Kasumi-1 (cell line): Measurements from ENCODE around the gene SPTBN1.
A peak's percentile ranks its signal among the peaks of the same experiment; 100 is the strongest.

Source experiments
- DNase-seq, 2 experiments: peaks; one replicate each; lab custom pipeline; 2025; lab: John Stamatoyannopoulos, UW

Gene SPTBN1

DNA sequence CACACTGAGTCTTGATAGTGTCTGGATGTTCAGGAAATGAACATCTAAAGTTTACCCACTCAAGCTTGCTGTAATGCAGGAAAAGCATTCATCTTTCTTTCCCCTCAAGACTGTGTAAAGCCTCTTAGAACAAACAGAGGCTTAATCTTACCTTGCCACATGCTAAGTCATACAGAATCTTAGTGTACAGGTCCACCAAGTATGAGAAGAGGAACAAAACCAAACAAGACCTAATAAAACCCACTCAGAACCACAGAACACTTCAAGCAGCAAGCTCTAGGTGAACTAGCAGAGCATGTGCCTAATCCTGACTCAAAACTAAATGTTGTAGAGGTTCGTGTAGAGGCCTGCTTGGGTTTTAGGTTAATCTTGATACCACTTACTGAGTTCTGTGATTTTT is 97.6 kb downstream of the SPTBN1 start:
- no peak for DNase-seq

GRCh38 chr2:54555318-54555837 is 99.3 kb downstream of the SPTBN1 start:
- DNase-seq, result no peak

- no peak for DNase-seq
Observed at GRCh38 chr2:54556621-54557121, 100.5 kb downstream of the SPTBN1 start.

GRCh38 chr2:54557211-54557600 is 101.1 kb downstream of the SPTBN1 start:
- no peak for DNase-seq

DNA sequence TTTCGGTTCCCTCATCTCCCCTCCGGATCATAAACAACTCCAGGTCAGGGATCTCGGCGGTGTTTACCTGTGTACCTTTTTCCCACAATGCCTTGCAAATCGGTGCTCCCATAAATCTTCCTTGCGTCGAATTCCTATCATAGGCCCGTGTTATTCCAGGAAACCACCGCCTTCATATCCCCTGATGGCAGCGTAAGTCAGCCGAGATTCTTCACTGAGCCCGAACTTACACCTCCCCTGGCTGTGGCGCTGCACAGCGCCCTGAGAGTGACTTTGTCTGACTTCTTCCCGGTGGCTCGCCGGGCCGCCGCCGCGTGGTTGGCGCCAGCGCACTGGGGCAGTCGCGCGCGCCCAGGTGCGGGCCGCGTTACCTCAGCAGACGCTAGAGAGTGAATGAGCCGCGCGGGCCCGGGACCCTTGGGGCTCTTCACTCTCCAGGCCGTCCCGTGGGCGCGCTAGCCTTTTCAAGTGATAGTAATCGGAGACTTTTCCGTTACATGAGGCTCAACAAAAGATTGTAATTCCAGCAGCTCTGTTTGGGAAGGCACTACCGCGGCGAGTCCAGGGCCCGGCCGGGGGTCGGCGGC is 101.6 kb downstream of the SPTBN1 start:
- DNase-seq, result peak; percentile 56 to 67

DNA sequence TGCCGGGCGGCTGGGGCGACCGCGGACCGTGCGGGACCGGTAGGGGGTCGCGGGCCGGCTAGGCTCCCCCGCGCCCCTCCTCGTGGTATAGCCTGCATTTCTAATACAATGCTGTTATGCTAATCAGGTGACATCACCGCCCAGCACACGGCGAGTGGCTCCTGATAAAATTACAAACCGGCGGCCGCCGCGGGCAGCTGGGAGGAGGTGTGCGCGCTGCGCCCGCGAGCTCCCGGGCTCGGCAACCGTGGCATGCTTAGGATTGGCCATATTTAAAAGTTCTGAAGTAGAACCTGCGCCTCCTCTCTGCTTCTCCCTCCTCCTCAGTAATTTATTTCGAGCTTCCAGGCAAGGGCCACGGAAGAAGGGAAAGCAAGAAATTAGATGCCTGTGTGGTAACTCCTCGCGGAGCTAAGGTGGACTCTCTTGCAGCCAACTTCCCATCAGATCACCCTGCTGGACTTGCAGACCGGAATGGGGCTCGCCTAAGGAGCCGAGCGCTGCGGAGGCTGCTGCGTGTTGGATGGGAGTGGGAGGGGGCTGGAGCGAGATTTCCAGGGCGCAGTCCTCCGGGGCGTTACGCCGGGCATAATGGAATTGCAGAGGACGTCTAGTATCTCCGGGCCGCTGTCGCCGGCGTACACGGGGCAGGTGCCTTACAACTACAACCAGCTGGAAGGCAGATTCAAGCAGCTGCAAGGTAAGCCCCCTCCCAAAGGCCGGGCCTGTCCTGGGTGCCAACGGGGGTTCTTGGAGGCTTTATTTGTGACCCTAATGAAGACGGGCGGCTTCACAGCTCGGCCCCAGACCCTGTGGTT is 102.3 kb downstream of the SPTBN1 start:
- peak; percentile 71 to 78 for DNase-seq

DNA sequence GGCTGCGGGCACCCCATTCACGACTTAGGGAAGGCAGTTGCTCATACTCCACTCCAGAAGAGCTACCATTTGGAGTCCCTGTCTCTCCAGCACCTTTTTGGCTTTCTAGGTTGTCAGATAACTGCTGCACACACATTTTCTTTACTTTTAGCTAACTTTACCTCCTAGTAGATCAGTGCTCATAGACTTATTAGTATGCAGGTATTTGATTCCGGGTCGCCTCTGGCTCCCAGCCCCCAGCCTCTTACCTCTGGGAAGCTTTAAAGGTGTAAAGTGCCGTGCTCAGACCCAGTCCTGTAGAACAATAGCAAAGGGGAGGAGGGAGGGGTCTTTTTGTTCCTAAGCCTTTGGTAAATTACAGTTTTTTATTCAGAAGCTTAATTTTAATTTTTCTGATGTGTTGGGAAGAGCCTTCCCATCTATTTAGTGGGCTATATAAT is 102.9 kb downstream of the SPTBN1 start:
- no peak for DNase-seq

- peak; percentile 77 to 82 for DNase-seq
Observed at GRCh38 chr2:54559593-54560145, 103.5 kb downstream of the SPTBN1 start.

- DNase-seq, result peak; percentile 91
Observed at GRCh38 chr2:54560146-54560881, 104.2 kb downstream of the SPTBN1 start.

DNA sequence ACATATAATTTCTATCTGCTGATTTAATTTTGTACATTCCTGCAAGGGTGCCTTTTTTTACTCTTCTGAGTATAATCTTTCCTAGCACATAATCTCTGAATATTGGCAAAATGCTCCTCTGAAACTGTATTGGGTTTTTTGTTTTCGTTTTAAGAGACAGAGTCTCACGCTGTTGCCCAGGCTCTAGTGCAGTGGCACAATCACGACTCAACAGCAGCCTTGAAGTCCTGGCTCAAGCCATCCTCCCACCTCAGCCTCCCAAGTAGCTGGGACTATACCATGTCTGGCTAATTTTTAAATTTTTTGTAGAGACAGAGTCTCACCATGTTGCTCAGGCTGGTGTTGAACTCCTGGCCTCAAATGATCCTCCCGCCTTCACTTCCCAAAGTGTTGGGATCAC is 104.9 kb downstream of the SPTBN1 start:
- DNase-seq, result no peak

DNA sequence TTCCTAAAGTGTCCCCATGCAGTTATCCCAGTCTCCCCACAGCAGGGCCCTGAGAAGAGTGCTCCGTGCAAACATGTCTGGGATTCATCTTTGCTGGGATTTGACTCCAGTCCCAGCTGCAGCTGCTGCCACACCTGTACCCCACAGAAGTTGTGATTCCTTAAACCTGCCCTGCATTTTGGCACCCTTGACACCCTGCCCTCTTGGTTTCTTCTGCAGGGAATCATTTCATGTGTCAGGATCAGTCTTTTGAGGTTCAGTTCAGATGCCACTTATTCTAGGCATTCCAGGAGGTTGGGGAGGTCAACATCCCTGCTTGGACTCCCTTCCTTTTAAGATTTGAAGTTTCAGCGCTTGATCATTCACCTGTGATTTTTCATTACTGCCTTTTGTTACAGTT is 108.3 kb downstream of the SPTBN1 start:
- no peak for DNase-seq

DNA sequence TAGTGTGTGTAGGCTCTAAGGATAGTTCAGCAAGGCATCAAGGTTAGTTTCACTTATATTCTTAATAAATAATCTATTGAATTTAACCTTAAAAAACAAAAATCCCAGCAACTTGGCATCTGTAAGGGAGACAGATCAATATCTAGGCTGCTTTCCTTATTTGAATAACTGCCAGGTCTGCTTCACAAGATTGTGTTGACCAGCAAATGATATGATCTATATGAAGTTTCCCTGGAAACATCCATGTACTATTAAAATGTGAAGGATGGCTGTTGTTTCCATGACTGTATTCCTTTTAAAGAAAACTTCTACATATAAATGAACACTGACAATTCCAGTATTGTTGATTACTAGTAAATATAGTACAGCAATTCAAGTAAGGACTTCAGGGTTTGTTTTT is 109.4 kb downstream of the SPTBN1 start:
- DNase-seq, result no peak

DNA sequence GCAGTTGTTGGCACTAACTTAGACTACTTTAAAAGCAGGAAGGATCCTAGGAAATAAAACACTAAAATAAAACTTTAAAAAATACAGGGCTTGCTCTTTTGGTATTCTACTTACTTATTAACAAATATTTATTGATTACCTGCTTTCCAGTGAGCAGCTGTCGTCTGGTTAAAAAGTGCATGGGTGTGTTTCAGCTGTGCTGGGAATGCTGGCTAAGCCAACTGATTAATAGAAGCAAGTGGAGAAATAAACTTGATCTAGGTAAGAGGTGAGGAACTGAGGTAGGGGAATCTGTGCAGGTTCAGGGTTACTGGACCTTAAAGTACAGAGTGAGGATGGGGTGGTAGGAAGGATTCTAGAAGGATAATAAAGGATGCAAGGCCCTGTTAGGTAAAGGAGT is 110.8 kb downstream of the SPTBN1 start:
- no peak for DNase-seq

GRCh38 chr2:54568876-54569321 is 112.8 kb downstream of the SPTBN1 start:
- no peak for DNase-seq

- peak in 1 of 2 experiments; percentile 19 for DNase-seq
Observed at GRCh38 chr2:54569745-54570301, 113.7 kb downstream of the SPTBN1 start.

DNA sequence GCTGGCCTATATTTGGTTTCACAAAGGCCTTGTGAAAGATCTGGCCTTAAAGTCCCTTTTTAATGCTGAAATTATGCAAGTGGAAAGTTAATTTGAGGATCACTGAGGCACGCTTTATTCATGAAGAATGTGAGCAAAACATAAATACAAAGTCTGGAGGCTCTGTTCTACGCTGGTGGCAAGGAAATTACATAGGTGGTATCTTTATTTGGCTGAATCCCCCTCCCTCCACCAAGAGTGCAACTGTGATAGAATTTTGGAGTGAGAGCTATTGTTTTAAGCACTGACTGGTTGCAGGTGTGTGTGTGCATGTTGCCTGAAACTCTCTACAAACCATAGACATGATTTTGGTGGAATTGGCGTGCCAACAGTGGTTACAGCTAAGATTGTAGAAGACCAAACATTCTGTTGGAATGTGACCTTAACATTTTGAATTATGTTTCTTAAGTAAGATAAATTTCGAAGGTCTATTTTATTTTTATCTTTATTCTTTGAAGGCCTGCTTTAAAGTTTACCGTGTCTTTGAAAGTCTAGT is 114.3 kb downstream of the SPTBN1 start:
- DNase-seq, result no peak

DNA sequence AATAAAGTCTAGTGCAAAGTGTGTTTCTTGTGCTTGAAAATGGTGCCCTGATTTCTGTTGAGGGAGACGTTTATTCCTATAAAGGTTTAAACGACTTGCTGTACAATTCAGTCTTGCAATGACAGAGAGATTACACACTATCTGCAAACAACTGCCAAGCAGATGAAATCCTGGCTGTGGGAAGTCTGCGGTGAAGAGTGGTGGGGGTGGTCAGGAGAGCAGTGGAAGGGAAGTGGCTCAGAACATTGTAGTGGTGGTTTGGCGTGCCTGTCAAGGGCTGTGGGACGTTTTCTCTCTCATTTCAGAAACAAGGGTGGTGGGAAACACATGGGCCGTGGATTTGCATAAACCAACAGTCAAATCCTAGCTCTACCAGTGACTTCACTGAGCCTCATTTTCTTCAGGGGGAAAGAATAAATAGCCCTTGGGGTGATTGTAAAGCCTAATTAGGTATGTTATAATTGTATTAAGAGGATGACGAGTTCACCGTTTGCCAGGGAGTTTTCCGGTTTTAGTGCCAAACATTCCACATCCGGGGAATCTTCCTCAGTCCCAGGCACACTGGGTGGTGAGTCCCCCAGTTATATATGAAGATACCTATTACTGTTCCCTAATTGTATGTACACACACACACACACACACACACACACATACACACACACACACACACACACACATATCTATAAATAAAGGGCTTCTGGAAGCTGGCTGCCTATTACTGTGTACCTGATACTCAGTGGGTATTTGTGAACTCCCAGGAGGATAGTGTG is 115.0 kb downstream of the SPTBN1 start:
- DNase-seq, result peak; percentile 94 to 95

DNA sequence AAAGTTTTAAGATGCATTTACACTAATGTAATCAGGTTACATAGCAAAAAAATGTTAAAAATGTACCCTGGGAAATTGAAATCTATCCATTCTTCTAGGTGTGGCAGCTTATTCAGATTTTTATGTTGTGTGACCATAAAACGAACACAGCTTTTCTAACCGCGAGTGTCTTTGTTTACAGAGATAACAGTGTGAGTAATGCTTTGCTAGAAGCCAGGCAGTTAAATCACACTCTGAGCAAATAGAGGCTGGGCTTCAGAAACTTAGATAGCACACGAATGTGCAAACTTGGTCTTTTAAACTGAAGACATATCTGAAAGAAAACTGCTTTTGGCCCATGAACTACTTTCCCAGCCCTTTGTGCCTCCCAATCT is 116.1 kb downstream of the SPTBN1 start:
- DNase-seq, result no peak

- DNase-seq, result no peak
Observed at GRCh38 chr2:54572636-54573536, 116.8 kb downstream of the SPTBN1 start.

DNA sequence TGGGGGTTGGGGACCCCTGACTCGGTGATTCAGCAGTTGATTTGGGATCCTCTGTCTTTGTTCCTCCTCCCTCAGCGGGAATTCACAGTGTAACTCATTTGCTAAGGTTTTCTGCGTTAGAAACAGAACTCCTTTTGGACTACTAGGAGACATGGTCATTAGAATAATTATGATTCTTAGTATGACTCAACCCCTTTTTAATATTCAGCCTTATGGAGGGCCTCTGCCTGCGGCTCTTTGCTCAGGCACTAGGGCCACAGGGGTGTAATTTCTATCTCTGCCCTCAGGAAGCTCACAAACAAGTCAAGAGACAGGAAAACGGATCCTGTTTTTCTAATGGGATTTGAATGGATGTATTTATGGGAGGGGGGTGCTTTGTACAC is 117.4 kb downstream of the SPTBN1 start:
- no peak for DNase-seq
